Left ventricle myocardium inferior (tissue), 1 donor: ENCODE measurements around the gene GPC6. TPM values are rescaled to one million over a fixed set of nuclear protein-coding genes. Genes with fewer than 3 reads are reported as not detected.

ENCODE experiments used
- DNase-seq: peaks from one replicate; pipeline ENCODE4 v3.0.0-alpha.2; 2020
- H3K27ac ChIP-seq: fragments of 200-600 bp; replicated peaks from 2 replicates; pipeline ENCODE4 v1.8.0; 2021
- H3K27me3 ChIP-seq: fragments of 200-600 bp; 2 replicates; pipeline ENCODE4 v1.8.0; 2021; ENCODE audit warnings: low read depth
- H3K36me3 ChIP-seq: fragments of 200-600 bp; 2 replicates; pipeline ENCODE4 v1.8.0; 2021
- H3K4me1 ChIP-seq: fragments of 200-600 bp; 2 replicates; pipeline ENCODE4 v1.8.0; 2021
- H3K4me3 ChIP-seq: fragments of 200-600 bp; 2 replicates; pipeline ENCODE4 v1.8.0; 2021; ENCODE audit warnings: mild to moderate bottlenecking, moderate library complexity
- H3K9me3 ChIP-seq: fragments of 200-600 bp; replicated peaks from 2 replicates; pipeline ENCODE4 v1.8.0; 2021
- CTCF ChIP-seq: fragments of 200-600 bp; IDR thresholded peaks from 2 replicates; pipeline ENCODE4 v1.8.0; 2021; ENCODE audit warnings: antibody characterized with exemption, mild to moderate bottlenecking, borderline replicate concordance
- intact Hi-C: fragments of 100-400 bp; cut with micrococcal nuclease; formaldehyde crosslinking; loops from one replicate; pipeline ENCODE4 v1.11.0; 2022
- total RNA-seq: library from RNA; stranded (reverse); fragmentation: NEBNext Ultra II Directional; extraction: Animal tissue kit (Norgen Biotek cat#: 25700); gene quantifications from one replicate; pipeline ENCODE4 v1.2.1, GENCODE V29; 2021
- donor health status: DM: no; HTN: yes; CAD: no; lungs with severe emphysema.

The GPC6 gene
- total RNA-seq, 1 donor from 2014 or later: 1.8 TPM

GRCh38 chr13:93270769-93271742 lies 44.4 kb downstream of the GPC6 start:
- intact Hi-C loops: no loop called here
- TF ChIP-seq CTCF: no peak
- Histone ChIP-seq H3K27me3 (no peaks in the 10 kb centered on the region), H3K27ac (no peak overlapping the region), H3K4me1 (no peaks in the 10 kb centered on the region), H3K4me3 (no peak overlapping the region), H3K36me3 (no peaks in the 10 kb centered on the region), H3K9me3 (no peaks in the 10 kb centered on the region)
- no peak for DNase-seq

GRCh38 chr13:93279982-93280381 lies 53.4 kb downstream of the GPC6 start:
- Histone ChIP-seq H3K9me3 (peaks cover 5% of the 10 kb centered on the region), H3K36me3 (no peaks in the 10 kb centered on the region), H3K27ac (no peak overlapping the region), H3K27me3 (no peaks in the 10 kb centered on the region), H3K4me1 (no peaks in the 10 kb centered on the region), H3K4me3 (no peak overlapping the region)
- TF ChIP-seq CTCF: no peak
- intact Hi-C loops: no loop called here
- DNase-seq: no peak

GRCh38 chr13:93280688-93281087 lies 54.1 kb downstream of the GPC6 start:
- no peaks in the 10 kb centered on the region for H3K36me3 ChIP-seq
- H3K4me1 ChIP-seq: no peaks in the 10 kb centered on the region
- no peaks in the 10 kb centered on the region for H3K27me3 ChIP-seq
- no peak overlapping the region for H3K4me3 ChIP-seq
- TF ChIP-seq CTCF: no peak
- intact Hi-C loops: no loop called here
- H3K27ac ChIP-seq: no peak overlapping the region
- H3K9me3 ChIP-seq: peaks cover 5% of the 10 kb centered on the region
- no peak for DNase-seq

- DNase-seq: no peak
These were observed 56.6 kb downstream of the GPC6 start for GRCh38 chr13:93283255-93283654.

GRCh38 chr13:93284064-93284463 lies 57.5 kb downstream of the GPC6 start:
- no peak for DNase-seq
- Histone ChIP-seq H3K4me1 (no peaks in the 10 kb centered on the region), H3K36me3 (no peaks in the 10 kb centered on the region), H3K9me3 (peaks cover 5% of the 10 kb centered on the region), H3K27ac (no peak overlapping the region), H3K4me3 (no peak overlapping the region), H3K27me3 (no peaks in the 10 kb centered on the region)
- intact Hi-C loops: no loop called here
- TF ChIP-seq CTCF: no peak

More at GRCh38 chr13:93283255-93283654, 56.6 kb downstream of the GPC6 start:
- no peaks in the 10 kb centered on the region for H3K36me3 ChIP-seq
- no peak overlapping the region for H3K27ac ChIP-seq
- H3K4me1 ChIP-seq: no peaks in the 10 kb centered on the region
- H3K9me3 ChIP-seq: peaks cover 5% of the 10 kb centered on the region
- no peak overlapping the region for H3K4me3 ChIP-seq
- intact Hi-C loops: no loop called here
- TF ChIP-seq CTCF: no peak
- H3K27me3 ChIP-seq: no peaks in the 10 kb centered on the region
